ENCODE data around the gene ESPNL.
A peak's percentile ranks its signal among the peaks of the same experiment; 100 is the strongest.

Gene ESPNL

DNA sequence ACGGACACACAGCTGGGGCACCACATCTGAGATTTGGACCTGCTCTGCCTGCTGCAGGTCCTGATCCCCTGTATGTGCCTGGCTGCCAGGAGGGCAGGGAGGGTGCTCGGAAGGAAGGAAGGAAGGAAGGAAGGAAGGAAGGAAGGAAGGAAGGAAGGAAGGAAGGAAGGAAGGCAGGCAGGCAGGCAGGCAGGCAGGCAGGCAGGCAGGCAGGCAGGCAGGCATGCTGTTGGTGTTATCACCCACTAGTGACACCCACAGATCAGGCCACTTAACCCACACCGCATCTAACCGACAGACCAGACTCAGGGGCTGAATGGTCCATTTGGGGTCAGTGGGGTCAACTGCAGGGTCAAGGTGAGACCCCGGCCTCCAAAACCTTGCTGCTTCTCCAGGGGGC, 44.1 kb downstream of the ESPNL start:
- DNase-seq: no peak

DNA sequence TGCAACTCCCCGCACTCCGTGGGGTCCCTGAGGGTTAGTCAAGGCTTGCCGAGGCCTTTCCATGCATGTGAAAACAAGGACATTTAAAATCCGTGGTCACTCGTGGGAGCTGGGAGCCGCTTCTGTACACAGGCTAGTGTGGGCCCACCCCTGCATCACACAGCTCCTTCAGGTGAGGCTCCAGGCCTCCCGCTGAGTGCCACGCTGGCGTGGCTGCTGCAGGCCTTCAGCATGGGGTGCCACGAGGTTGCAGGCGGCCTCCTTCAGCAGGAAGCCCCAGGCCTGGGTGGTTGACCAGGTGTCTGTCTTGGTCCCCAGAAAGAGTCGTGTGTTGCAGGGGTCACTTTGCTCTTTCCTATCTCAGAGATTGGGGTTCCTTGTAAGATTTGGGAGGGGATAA, 44.9 kb downstream of the ESPNL start:
- no peak for DNase-seq

DNA sequence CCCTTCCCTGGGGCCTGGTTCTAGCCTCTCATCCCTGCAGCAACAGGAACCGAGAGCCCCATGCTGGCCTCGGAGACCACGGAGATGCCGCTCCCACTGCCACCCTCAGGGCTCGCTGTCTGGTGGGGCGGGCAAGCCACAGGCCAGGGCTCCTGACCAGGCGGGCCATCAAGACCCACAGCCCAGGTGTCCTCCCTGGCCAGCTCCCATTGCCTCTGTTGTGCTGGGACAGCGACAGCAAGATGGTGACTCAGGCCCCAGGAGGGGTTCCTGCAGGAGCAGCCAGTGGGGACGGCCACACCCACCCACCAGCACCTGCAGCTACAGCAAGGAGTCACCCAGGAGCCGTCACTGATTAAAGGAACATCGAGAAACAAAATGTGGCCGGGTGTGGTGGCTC, 45.7 kb downstream of the ESPNL start:
- DNase-seq: no peak

DNA sequence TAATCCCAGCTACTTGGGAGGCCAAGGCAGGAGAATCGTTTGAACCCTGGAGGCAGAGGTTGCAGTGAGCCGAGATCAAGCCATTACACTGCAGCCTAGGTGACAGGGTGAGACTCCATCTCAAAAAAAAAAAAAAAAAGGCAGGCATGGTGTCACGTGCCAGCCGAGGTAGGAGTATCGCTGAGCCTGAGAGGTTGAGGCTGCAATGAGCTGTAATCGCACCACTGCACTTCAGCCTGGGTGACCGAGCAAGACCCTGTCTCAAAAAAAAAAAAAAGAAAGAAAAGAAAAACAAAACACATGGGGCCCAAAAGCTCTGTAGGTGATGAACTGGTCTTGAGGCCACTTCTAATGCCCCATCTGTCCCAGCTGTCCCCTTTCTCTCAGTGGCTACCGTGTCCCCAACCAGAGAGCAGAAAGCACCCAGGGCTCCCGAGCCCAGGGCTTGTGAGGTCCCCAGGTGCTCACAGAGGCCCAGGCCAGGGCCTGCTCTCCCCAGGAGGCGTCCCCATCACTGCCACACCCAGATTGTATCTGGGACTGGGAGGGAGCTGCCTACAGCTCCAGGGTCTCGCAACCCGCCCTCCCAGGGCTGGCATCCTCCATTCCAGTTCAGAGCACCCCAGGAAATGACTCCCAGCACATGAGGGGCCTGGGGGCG, 46.9 kb downstream of the ESPNL start:
- no peak for DNase-seq

DNA sequence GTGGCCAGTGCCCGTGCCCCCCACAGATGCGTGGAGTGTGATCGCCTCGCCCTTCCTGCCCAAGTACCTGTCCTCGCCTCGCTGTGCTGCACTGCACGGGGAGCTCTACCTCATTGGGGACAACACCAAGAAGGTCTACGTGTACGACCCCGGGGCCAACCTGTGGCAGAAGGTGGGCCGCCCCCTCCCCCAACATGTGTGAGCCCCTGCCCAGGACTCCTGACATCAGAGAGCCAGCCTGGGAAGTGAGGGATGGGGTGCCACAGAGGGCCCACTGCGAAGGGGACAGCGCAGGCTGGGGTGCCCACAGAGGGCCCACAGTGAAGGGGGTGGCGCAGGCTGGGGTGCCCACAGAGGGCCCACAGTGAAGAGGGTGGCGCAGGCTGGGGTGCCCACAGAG, 48.8 kb downstream of the ESPNL start:
- no peak for DNase-seq

DNA sequence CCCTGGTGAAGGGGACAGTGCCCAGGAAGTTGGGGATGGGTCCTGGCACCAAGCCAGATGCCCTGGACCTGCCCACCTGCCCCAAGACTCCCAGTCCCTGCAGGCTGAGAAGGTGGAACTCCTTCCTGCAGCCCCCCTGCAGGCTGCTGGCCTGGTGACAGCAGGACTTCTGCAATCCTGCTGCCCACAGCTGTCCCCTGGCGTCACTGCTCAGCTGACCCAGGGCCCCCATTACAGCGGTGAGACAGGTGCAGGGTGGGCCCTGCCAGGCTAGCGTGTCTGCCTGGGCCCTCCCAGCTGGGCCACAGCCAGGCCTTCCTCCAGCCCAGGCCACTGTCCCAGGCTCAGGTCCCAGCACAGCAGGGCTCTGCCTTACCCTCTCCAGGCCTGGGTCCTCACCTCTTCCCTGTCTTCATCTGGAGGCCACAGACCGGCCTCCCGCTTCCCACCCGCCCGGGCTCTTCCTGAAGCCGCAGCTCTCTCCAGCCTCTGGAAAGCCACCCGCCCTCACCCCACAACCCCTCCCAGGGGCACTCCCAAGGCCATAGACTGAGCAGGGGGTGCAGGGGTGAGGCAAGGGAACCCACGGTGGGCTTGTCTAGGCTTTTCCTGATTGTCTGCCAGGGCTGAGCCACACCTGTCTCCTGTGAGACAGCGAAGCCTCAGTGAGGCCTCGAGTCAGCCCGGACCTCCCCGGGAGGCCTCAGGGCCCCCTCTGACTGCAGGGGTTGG, 49.9 kb downstream of the ESPNL start:
- no peak for DNase-seq

DNA sequence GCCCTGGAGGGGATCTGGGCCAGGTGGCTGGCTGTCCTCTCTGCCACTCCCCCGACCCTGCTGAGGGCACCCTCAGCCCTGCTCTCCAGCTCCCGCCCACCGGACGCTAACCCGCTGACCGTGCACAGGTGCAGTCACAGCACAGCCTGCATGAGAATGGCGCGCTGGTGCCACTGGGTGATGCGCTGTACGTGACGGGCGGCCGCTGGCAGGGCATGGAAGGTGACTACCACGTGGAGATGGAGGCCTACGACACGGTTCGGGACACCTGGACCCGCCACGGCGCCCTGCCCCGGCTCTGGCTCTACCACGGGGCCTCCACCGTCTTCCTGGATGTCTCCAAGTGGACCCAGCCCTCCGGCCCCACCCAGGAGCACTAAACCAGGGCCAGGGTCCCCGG, 50.5 kb downstream of the ESPNL start:
- DNase-seq: no peak

DNA sequence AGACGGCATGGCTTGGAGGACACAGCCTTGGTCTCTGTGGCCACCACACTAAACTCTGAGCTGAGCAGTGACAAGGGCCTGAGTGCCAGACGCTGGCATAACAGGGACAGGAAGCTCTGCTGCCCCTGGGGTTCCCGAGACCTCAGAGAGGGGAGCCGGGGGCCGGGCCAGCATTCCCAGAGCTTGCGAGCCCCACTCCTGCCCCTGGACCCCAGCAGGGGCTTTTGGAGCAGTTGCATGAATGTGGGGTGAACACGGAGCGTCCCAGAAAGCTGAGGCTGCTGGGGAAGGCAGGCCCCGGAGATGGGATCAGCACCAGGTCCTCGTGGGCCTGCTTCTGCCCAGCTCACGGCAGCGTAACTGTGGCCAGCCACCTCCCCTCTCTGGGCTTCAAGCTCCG, 51.1 kb downstream of the ESPNL start:
- DNase-seq: no peak

DNA sequence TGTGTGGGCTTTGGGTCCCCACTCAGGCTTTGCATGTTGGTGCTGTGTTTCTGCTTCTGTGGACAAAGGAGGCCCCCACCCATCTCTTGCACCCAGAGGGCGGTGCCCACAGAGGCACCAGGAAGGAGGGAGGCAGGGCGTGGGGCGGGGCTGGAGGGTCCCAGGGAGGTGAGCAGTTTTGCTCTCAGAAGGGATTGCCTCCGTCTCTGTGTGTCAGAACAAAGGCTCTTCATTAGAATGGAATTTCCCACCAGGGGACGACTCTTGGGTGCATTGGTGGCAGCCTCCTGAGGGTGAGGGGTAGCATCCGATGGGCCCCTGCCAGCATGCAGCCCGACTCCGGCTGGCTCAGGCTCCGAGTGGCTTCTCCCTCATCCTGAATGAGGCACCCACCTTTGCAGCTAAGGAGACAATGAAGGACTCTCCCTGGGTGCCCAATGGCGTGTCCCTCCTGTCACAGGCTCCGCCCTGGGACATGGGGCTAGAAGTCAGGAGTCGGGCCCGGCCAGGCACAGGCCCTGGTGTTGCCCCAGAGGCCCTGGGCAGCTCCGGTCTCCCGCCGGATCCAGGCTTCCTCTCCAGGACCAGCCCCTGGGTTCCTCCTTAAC, 51.6 kb downstream of the ESPNL start:
- no peak for DNase-seq

DNA sequence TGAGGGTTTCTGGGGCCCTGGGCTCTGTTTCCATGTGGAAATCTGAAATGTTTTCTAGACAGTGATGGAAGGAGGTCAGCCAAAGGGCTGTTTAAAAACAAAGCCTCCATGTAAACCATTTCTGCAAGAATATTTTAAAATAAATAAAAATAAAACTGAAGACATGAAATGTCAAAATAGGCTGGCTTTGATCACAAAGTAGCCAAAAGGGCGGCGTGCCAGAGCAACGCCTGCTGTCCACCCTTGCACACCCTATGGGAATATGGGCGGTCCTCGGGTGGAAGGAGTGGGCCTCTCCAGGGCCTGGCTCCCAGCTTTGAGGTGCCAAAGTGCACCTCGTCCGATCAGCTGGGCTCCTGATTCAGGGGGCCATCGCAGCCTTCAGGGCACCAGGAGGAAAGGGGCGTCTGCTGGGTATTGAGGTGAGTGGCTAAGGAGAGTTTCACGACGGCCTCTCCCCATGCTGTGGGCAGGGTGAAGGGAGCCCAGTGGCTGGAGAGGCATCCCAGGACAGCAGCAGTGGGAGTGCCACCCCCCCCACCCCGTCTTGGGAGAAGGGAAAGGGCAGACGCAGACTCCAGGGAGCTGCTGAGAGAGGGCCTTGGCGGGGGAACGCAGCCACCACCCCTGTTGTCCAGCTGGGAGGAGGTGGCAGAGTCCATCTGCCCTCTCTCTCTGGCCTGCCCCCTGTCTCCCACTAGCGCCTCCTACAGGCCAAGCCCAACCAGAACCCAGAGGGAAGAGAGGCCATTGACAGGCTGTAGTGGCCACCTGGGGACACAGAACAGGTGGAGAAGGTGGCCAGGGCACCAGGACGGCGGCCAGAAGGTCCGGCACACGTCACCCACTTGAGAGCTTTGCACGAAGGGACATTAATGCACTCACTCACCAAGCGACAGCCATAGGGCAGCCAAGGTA, 52.9 kb downstream of the ESPNL start:
- no peak for DNase-seq

DNA sequence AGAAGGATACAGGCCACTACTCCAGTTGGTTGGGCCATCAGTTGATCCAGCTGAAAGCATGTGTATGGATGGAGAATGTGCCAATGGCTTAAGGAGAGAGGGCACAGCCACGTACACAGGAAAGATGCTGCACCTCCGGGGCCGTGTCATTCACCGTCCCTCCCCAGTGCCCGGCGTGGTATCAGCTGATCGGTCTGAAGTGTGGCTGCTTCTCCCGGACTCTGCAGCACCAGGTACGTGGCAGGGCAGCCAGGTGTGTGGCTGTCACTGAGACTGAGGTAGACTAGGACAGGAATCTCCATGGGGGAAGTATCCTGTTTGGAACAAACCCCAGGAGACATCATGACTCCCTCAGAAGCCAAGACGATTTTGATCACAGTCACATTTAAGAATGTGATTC, 54.4 kb downstream of the ESPNL start:
- no peak for DNase-seq

DNA sequence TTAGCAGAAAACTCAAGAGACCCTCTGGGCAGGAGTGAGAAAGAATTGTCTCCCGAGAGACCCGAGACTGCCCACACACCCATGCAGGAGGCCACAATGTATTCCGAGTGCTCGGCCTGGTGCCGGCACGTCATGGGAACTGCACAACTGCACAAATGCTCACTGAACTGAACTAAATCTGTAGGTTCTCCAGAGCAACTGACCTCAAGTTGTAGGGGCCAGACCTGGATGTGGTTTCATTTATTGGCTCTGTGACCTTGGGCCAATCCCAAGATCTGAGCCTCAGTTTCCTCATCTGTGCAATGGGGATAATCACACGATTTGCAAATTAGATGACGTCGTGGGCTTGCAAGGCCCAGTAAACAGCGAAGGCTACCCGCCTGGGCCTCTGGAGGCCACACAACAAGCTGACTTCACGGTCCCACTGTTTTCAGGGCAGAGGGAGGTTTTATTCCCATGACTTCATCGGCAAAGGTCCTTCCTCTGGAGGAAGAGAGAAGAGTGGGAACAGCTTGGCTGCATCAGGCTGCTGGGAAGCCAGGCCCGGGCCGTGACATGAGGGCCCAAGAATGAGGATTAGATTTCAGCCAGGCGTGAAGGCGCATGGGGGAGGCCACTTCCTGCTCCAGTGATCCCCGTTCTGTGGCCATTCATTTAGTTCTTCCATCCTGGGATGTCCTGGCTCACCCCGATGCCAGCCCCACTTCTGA, 55.1 kb downstream of the ESPNL start:
- DNase-seq: no peak

DNA sequence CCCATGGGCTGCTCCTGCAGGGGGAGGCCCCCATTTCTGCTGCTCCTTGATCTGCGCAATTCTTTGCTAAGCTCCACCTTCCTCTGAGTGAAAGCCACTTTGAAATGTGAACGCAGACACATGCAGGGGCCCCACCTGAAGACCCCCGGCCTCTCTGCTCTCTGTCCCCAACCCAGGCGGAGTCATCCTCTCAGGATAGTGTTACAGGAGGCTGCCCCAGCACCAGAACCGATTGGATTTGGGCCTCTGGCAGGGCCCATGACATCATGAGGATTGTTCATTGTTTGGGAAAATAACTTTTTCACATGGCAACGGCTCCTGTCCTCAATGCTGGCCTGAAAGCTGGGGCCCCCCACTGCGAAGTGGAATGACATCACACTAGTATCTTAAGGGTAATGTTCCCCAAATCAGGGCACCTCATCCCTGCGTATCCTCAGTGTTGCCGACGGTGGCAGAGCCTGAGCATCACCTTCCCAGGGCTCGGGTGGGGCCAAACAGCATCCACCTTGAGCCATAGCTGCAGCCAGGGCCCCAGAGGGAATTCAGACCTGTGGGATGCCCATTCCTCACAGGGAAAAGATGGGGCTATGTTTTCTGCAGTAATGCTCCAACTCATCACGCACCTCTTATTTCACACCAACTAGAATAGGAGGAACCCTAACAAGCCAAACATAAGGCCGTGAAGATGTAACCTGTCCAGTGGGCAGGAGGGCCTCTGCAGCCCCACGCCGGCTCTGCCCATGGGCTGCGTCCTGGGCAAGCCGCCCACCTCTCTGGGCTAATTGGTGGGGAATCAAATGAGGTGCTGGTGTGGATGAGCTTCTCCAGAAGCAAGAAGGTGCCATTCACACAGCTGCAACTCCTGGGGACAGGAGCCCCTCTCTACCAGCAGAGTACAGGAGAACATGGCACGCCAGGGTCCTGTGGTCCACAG, 55.9 kb downstream of the ESPNL start:
- DNase-seq: no peak

DNA sequence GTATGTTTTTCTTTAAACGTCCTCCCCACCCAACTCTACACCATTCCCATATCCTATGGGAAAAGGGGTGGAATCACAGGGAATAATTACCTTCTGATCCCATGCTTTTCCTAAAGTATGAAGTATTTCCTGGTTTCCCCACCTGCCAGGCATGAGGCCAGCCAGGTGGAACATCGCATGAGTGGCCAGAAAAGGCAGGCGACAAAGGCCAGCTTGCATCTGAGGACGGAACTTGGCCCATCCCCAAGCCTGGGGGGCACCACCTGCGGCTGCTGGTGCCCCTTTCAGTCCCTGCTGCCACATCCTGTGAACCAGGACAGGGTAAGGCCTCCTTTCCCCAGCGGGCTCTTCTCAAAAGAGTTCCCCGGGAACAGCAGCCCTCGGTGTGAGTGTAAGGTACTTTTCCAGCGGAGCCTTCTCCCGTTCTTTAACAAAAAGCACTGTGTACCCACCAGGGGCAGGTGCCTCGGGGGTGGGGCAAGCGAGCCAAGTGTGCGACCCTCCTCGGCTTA, 57.4 kb downstream of the ESPNL start:
- DNase-seq: no peak

DNA sequence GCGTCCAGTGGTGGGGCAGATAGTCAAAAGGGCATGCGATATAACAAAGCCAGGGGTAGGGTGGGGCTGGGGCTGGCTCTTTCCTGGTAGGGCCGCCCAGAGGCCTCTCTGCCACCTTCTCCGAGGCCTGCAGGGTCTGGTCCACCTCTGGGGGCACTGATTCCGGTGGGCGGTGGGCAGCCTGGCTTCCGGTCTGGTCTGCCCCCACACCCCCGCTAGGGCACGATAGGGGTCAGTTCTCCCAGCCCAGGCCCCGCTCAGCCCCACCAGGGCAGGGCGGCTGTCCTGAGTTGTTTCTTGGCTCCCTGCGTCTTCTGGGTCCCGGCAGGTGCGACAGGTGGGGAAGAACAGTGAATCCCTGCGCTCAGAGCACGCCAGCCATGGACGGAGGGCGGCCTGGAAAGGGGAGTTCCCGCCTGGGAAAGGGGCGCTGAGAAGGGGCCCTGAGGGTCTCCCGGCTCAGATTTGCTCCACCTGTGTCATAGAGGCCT, 57.9 kb downstream of the ESPNL start:
- DNase-seq: no peak

DNA sequence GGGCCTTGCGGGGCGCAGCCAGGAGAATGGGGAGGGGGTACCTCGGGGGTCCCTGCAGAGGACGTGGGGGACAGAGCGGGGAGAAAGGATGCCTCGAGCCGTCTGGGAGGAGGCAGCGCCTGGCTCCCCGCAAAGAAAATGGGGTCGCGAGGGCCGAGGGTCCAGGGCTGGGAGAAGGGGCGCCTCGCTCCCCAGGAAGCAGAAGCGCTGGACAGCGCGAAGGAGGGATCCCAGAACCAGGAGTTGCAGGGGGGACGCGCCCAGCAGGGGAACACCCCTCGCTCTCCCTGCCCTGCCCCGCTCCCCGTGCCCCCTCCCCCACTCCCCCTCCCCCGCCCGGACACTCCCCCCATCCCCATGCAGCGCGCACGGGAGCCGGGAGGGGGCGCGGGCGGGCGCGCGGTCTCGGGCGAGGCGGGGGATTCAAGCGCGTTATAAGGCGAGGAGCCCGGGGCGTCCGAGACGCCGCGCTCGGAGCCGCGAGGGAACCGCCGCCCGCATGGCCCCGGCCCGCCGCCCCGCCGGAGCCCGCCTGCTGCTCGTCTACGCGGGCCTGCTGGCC, 58.5 kb downstream of the ESPNL start, which contains the start of gene ERFE:
TSS of gene ERFE (plus strand) at position 462 of the 562 bp plus-strand sequence. CDS start at position 500, 38 bp downstream.
- DNase-seq: peak in 2 of 14 donors; percentile 11 to 23

DNA sequence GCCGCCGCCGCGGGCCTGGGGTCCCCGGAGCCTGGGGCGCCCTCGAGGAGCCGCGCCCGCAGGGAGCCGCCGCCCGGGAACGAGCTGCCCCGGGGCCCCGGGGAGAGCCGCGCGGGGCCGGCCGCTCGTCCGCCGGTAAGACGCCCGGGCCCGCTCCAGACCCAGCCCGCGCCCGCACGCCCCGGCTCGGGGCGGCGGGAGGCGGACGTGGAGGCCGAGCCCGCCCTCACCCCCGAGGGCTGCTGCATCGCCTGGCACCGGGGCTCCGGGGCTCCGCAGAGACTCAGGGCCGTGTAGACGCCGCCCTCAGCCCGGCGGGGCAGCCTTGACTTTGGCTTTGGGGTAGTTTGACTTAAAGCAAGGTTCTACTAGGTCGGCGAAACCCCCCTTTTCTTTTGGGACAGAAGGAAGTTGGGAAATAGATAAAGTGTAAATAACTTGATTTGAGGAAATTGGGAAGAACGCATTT, 59.0 kb downstream of the ESPNL start:
- no peak for DNase-seq

DNA sequence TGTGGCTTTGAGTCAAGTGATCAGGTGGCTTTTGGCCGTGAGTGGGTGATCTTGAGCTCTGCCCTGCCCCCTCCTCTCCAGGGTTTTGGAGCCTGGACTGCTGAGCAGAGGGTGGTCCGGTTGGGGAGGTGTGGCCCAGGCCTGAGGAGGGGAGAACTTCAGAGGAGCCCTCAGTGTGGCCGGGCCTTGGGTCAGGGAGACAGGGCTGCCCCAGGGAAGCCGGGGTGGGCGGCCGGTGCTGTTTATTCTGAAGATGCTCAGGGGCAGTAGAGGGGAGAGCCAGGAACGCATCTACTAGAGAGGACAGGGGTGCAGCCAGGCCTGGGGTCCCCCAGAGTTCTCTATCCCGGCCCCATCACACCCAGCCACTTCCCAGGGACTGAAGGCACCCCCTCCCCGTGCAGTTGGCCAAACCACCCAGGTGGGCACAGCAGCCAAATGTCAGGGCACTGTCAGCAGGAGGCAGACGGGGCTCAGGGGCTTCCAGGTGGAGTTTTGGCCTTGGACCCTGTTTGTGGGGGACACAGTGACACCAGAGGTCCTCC, 59.6 kb downstream of the ESPNL start:
- no peak for DNase-seq
